ENCODE measurements around the gene MAFB. TPM values are rescaled to one million over a fixed set of nuclear protein-coding genes. Genes with fewer than 3 reads are reported as not detected.

The MAFB gene
- total and polyA plus RNA-seq, 9 of the 15 experiments (the other 6 are each of a cell fraction or from before 2014, with no cell fraction given) = 0.04 TPM; not detected in 8

DNA sequence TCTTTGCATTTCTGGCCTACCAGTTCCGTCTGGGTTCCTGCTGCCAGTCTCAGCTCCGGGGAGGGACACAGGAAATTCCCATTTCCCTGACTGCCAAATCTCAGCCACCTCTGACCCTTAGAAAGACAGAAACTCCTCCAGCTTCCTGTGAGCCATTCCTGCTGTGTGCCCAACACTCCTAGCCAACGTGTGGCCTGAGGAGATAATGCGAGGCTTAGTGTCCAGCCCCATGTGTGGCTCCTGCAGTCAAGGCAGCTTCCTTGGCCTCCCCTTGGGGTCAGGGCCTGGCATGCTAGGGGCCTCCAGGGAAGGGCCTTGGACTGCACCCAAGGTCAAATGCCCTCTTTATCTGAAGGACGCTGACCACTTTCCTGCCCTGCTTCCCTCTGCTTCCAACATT is 45.1 kb downstream of the MAFB start (continued):
- TF ChIP-seq, protein P1, sequence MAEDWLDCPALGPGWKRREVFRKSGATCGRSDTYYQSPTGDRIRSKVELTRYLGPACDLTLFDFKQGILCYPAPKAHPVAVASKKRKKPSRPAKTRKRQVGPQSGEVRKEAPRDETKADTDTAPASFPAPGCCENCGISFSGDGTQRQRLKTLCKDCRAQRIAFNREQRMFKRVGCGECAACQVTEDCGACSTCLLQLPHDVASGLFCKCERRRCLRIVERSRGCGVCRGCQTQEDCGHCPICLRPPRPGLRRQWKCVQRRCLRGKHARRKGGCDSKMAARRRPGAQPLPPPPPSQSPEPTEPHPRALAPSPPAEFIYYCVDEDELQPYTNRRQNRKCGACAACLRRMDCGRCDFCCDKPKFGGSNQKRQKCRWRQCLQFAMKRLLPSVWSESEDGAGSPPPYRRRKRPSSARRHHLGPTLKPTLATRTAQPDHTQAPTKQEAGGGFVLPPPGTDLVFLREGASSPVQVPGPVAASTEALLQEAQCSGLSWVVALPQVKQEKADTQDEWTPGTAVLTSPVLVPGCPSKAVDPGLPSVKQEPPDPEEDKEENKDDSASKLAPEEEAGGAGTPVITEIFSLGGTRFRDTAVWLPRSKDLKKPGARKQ (CRISPR knock-in tag; IDR thresholded peaks at IDR 0.05) = no peak
- TF ChIP-seq JUND (IDR thresholded peaks at IDR 0.05; ENCODE audit: borderline replicate concordance, low read depth, low read length) = no peak
- no peak for TF ChIP-seq JUND (tag; IDR thresholded peaks at IDR 0.05; ENCODE audit: borderline replicate concordance, low read depth, low read length)
- TF ChIP-seq CBFB (CRISPR knock-in tag; IDR thresholded peaks at IDR 0.05) = no peak
- no peak for TF ChIP-seq ZNF224 (CRISPR knock-in tag; IDR thresholded peaks at IDR 0.05)
- TF ChIP-seq ZNF212 (CRISPR knock-in tag; IDR thresholded peaks at IDR 0.05) = no peak
- no peak for TF ChIP-seq SMARCA5 (IDR thresholded peaks at IDR 0.05)
- TF ChIP-seq, protein P2, sequence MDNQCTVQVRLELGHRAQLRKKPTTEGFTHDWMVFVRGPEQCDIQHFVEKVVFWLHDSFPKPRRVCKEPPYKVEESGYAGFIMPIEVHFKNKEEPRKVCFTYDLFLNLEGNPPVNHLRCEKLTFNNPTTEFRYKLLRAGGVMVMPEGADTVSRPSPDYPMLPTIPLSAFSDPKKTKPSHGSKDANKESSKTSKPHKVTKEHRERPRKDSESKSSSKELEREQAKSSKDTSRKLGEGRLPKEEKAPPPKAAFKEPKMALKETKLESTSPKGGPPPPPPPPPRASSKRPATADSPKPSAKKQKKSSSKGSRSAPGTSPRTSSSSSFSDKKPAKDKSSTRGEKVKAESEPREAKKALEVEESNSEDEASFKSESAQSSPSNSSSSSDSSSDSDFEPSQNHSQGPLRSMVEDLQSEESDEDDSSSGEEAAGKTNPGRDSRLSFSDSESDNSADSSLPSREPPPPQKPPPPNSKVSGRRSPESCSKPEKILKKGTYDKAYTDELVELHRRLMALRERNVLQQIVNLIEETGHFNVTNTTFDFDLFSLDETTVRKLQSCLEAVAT (IDR thresholded peaks at IDR 0.05) = no peak
- TF ChIP-seq KHSRP (IDR thresholded peaks at IDR 0.05) = no peak
- no peak for TF ChIP-seq NR4A1 (CRISPR knock-in tag; IDR thresholded peaks at IDR 0.05)
- no peak for TF ChIP-seq NR4A1 (tag; IDR thresholded peaks at IDR 0.05)
